Activated T-helper 1 cell treated with Interleukin-2 at 50 U/mL for 16 hours (primary cell): Measurements from ENCODE around the gene RNF166.

ENCODE experiments used
- DNase-seq: peaks from one replicate; pipeline ENCODE4 v3.0.0-alpha.2; 2020; ENCODE audit warnings: low read depth

The RNF166 gene

GRCh38 chr16:88706965-88707826 is 988 bp upstream of the RNF166 start:
- DNase-seq: no peak

- no peak for DNase-seq
These were observed 393 bp downstream of the RNF166 start for GRCh38 chr16:88705801-88706228.

GRCh38 chr16:88705076-88705684 is 1.0 kb downstream of the RNF166 start:
- DNase-seq: no peak

- DNase-seq: peak; percentile 69
These were observed 2.5 kb downstream of the RNF166 start for GRCh38 chr16:88703486-88704309.

- no peak for DNase-seq
These were observed 3.6 kb downstream of the RNF166 start for GRCh38 chr16:88702371-88703210.

GRCh38 chr16:88701581-88702370 is 4.4 kb downstream of the RNF166 start:
- no peak for DNase-seq

- peak; percentile 95 for DNase-seq
These were observed 5.3 kb downstream of the RNF166 start for GRCh38 chr16:88700636-88701482.

- DNase-seq: no peak
These were observed 5.9 kb downstream of the RNF166 start for GRCh38 chr16:88700322-88700635.

- no peak for DNase-seq
These were observed 7.0 kb downstream of the RNF166 start for GRCh38 chr16:88699180-88699579.

GRCh38 chr16:88698646-88699045 is 7.6 kb downstream of the RNF166 start:
- no peak for DNase-seq

GRCh38 chr16:88697831-88698615 is 8.2 kb downstream of the RNF166 start:
- no peak for DNase-seq

GRCh38 chr16:88697116-88697830 is 8.9 kb downstream of the RNF166 start:
- DNase-seq: no peak

- no peak for DNase-seq
These were observed 9.8 kb downstream of the RNF166 start for GRCh38 chr16:88696441-88696840.

- DNase-seq: no peak
These were observed 10.5 kb downstream of the RNF166 start for GRCh38 chr16:88695753-88696152.

GRCh38 chr16:88695218-88695617 is 11.0 kb downstream of the RNF166 start:
- no peak for DNase-seq

GRCh38 chr16:88694221-88695087 is 11.8 kb downstream of the RNF166 start:
- no peak for DNase-seq

- DNase-seq: no peak
These were observed 12.6 kb downstream of the RNF166 start for GRCh38 chr16:88693420-88694177.
